ENCODE results near the gene ALKAL2.

DNA sequence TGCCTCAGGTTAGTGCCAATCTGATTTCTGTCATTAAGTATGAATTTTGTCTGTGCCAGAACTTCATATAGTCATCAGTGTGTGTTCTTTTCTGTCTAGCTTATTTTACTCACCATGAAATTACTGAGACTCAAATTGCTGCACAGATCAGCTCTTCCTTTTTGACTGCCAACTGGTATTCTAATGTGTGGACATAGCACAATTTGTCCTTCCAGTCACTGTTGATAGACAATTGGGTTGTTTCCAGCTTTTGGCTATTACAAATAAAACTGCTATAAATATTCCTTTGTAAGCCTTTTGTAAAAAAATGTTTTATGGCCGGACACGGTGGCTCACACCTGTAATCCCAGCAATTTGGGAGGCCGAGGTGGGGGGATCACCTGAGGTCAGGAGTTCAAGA is 31.8 kb downstream of the ALKAL2 start:
- TF ChIP-seq POLR2A (IDR thresholded peaks at IDR 0.05), result no peak
- TF ChIP-seq, protein P1, sequence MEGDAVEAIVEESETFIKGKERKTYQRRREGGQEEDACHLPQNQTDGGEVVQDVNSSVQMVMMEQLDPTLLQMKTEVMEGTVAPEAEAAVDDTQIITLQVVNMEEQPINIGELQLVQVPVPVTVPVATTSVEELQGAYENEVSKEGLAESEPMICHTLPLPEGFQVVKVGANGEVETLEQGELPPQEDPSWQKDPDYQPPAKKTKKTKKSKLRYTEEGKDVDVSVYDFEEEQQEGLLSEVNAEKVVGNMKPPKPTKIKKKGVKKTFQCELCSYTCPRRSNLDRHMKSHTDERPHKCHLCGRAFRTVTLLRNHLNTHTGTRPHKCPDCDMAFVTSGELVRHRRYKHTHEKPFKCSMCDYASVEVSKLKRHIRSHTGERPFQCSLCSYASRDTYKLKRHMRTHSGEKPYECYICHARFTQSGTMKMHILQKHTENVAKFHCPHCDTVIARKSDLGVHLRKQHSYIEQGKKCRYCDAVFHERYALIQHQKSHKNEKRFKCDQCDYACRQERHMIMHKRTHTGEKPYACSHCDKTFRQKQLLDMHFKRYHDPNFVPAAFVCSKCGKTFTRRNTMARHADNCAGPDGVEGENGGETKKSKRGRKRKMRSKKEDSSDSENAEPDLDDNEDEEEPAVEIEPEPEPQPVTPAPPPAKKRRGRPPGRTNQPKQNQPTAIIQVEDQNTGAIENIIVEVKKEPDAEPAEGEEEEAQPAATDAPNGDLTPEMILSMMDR (IDR thresholded peaks at IDR 0.05), result no peak
